OCI-LY7 (cell line): ENCODE results near the gene DNAH8. TPM values are rescaled to one million over a fixed set of nuclear protein-coding genes. Genes with fewer than 3 reads are reported as not detected.

Source experiments
- BruUV-seq: library from RNA; stranded (reverse); fragments of 400-500 nt; replicated peaks from 2 replicates; lab custom pipeline; 2021; lab: Mats Ljungman, UMichigan
- CTCF ChIA-PET: fragments of 300-600 bp; sonication (Branson Sonifier 250); formaldehyde crosslinking; loops from one replicate; lab custom pipeline; 2022; ENCODE audit warnings: antibody characterized with exemption; ENCODE audit not compliant: unreplicated experiment; lab: Charles Lee
- POLR2A ChIA-PET: fragments of 300-600 bp; sonication (Branson Sonifier 250); formaldehyde crosslinking; loops from one replicate; lab custom pipeline; 2022; ENCODE audit warnings: antibody characterized with exemption; lab: Charles Lee
- DNase-seq: peaks from one replicate; pipeline ENCODE4 v3.0.0-alpha.2; 2015; ENCODE audit warnings: low spot score
- H2AFZ ChIP-seq: fragments of 200-600 bp; sonication (generic), shearing (Covaris generic); 2 replicates; pipeline ENCODE4 v1.6.1; 2014; ENCODE audit warnings: mild to moderate bottlenecking, antibody characterized with exemption, low read length, moderate library complexity
- H3K27ac ChIP-seq: fragments of 200-600 bp; sonication (generic); 2 replicates; pipeline ENCODE4 v1.5.1; 2014; ENCODE audit warnings: mixed run types, low read depth, mild to moderate bottlenecking, moderate library complexity, low read length, inconsistent platforms; ENCODE audit not compliant: poor library complexity, severe bottlenecking
- H3K36me3 ChIP-seq: fragments of 200-600 bp; sonication (generic); 2 replicates; pipeline ENCODE4 v1.6.1; 2014; ENCODE audit warnings: mild to moderate bottlenecking, antibody characterized with exemption, low read length, moderate library complexity, mixed read lengths; ENCODE audit not compliant: insufficient read depth
- H3K4me1 ChIP-seq: fragments of 200-600 bp; sonication (generic); 2 replicates; pipeline ENCODE4 v1.5.1; 2014; ENCODE audit warnings: mild to moderate bottlenecking, low read length; ENCODE audit not compliant: insufficient read depth, poor library complexity, severe bottlenecking
- H3K4me2 ChIP-seq: fragments of 200-600 bp; sonication (generic); 2 replicates; pipeline ENCODE4 v1.6.1; 2014; ENCODE audit warnings: mild to moderate bottlenecking, low read length
- H3K4me3 ChIP-seq: fragments of 200-600 bp; sonication (generic); 2 replicates; pipeline ENCODE4 v1.5.1; 2014; ENCODE audit warnings: mild to moderate bottlenecking, low read depth, low read length; ENCODE audit not compliant: poor library complexity, severe bottlenecking
- H3K79me2 ChIP-seq: fragments of 200-600 bp; sonication (generic); 2 replicates; pipeline ENCODE4 v1.6.1; 2016; ENCODE audit warnings: low read depth, mild to moderate bottlenecking, low read length, moderate library complexity, mixed read lengths; ENCODE audit not compliant: insufficient read depth
- H3K9me2 ChIP-seq: fragments of 200-600 bp; sonication (generic); 2 replicates; pipeline ENCODE4 v1.6.1; 2016; ENCODE audit warnings: mild to moderate bottlenecking, low read length, mixed read lengths; ENCODE audit not compliant: insufficient read depth
- H3K9me3 ChIP-seq: fragments of 200-600 bp; sonication (generic); 2 replicates; pipeline ENCODE4 v1.6.1; 2014; ENCODE audit warnings: mild to moderate bottlenecking, mixed run types, low read length, mixed read lengths
- H4K20me1 ChIP-seq: fragments of 200-600 bp; sonication (generic); 2 replicates; pipeline ENCODE4 v1.6.1; 2014; ENCODE audit warnings: mild to moderate bottlenecking, antibody characterized with exemption, low read length, moderate library complexity, mixed read lengths; ENCODE audit not compliant: insufficient read depth
- EZH2phosphoT487 ChIP-seq: fragments of 200-600 bp; sonication (generic); IDR thresholded peaks from 2 replicates; pipeline ENCODE4 v1.6.1; 2018; ENCODE audit warnings: low read depth, borderline replicate concordance, mild to moderate bottlenecking, mixed run types, antibody characterized with exemption, low read length, moderate library complexity, mixed read lengths
- intact Hi-C: fragments of 100-400 bp; cut with micrococcal nuclease; formaldehyde crosslinking; loops from one replicate; pipeline ENCODE4 v1.10.0; 2022; ENCODE audit not compliant: unreplicated experiment
- total RNA-seq, 2 experiments: library from RNA; depleted of rRNA in 1 of 2; stranded (reverse); fragments of >200 nt in 1 of 2; shearing (Covaris generic) in 1 of 2; gene quantifications; 2 replicates each; pipeline ENCODE4 v1.2.3, GENCODE V29; 2014 to 2022
- TF ChIP-seq, protein P1 (sequence below): fragments of 200-600 bp; sonication (generic); conservative IDR thresholded peaks from 2 replicates; pipeline ENCODE4 v1.5.1; 2014; ENCODE audit warnings: mild to moderate bottlenecking, antibody characterized with exemption, low read length, moderate library complexity, mixed read lengths

DNAH8 gene
- total RNA-seq, 2 experiments from 2014 or later: not detected

DNA sequence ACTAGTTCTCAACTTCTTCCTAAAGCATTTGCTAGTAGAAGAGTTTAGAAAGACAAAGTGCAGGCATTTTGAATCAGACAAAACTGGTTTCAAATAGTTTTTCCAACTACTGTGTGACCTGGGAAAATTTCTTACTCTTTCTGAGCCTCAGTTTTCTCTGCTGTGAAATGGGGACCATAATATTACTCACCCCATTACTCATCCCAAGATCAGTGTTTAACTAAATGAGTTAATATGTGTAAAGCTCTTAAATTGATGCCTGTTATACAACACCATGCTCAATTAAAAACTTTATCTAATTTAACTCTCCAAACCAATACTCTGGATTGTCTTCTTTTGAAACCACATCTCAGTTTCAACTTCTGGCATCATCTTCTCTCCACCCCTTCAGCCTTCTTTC is 87.4 kb downstream of the DNAH8 start:
- H2AFZ ChIP-seq: no peak overlapping the region
- no peaks in the 10 kb centered on the region for H3K9me3 ChIP-seq
- H3K79me2 ChIP-seq: no peaks in the 10 kb centered on the region
- H3K9me2 ChIP-seq: no peaks in the 10 kb centered on the region
- no peaks in the 10 kb centered on the region for H3K4me1 ChIP-seq
- H3K4me3 ChIP-seq: no peak overlapping the region
- H3K4me2 ChIP-seq: no peak overlapping the region
- no peak for TF ChIP-seq EZH2phosphoT487
- TF ChIP-seq, protein P1, sequence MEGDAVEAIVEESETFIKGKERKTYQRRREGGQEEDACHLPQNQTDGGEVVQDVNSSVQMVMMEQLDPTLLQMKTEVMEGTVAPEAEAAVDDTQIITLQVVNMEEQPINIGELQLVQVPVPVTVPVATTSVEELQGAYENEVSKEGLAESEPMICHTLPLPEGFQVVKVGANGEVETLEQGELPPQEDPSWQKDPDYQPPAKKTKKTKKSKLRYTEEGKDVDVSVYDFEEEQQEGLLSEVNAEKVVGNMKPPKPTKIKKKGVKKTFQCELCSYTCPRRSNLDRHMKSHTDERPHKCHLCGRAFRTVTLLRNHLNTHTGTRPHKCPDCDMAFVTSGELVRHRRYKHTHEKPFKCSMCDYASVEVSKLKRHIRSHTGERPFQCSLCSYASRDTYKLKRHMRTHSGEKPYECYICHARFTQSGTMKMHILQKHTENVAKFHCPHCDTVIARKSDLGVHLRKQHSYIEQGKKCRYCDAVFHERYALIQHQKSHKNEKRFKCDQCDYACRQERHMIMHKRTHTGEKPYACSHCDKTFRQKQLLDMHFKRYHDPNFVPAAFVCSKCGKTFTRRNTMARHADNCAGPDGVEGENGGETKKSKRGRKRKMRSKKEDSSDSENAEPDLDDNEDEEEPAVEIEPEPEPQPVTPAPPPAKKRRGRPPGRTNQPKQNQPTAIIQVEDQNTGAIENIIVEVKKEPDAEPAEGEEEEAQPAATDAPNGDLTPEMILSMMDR: no peak
- POLR2A ChIA-PET: interaction anchor here (0.5 to 0.7 kb wide), 2 partner anchors 12 to 1849 kb away, joined by 4 read pairs; no protein-coding TSS in a partner anchor
- H4K20me1 ChIP-seq: no peaks in the 10 kb centered on the region
- no peaks in the 10 kb centered on the region for H3K36me3 ChIP-seq
- intact Hi-C loops: no loop called here
- DNase-seq: no peak
- H3K27ac ChIP-seq: no peak overlapping the region
- no TSS peak for BruUV-seq
- CTCF ChIA-PET: no interaction called here

DNA sequence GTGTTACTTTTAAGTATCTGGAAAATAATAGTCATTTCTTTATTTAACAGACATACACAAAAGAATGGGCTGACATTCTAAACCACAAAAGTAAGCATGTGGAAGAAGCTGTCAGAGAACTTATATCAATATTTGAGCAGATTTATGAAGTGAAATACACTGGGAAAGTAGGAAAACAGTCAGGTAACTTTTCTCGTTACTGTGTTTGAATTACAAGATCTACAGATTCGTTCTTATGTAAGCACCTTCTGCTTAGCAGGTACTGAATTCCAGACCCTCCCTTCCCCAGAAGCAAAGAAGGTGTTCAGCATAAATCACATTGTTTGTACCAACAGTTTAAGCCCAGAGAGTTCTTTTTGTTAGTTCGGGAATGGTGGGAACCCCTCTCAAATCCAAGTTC is 88.0 kb downstream of the DNAH8 start:
- DNase-seq: no peak
- no peaks in the 10 kb centered on the region for H3K4me1 ChIP-seq
- H2AFZ ChIP-seq: no peak overlapping the region
- intact Hi-C loops: no loop called here
- no peaks in the 10 kb centered on the region for H3K79me2 ChIP-seq
- no peak overlapping the region for H3K4me2 ChIP-seq
- no peaks in the 10 kb centered on the region for H3K36me3 ChIP-seq
- TF ChIP-seq, protein P1: no peak
- TF ChIP-seq EZH2phosphoT487: no peak
- BruUV-seq: no TSS peak
- no peak overlapping the region for H3K27ac ChIP-seq
- no peaks in the 10 kb centered on the region for H4K20me1 ChIP-seq
- CTCF ChIA-PET: no interaction called here
- POLR2A ChIA-PET: interaction anchor here (0.7 kb wide), 1 partner anchor 1848 kb away, joined by 4 read pairs; no protein-coding TSS in a partner anchor
- no peak overlapping the region for H3K4me3 ChIP-seq
- H3K9me3 ChIP-seq: no peaks in the 10 kb centered on the region
- H3K9me2 ChIP-seq: no peaks in the 10 kb centered on the region

DNA sequence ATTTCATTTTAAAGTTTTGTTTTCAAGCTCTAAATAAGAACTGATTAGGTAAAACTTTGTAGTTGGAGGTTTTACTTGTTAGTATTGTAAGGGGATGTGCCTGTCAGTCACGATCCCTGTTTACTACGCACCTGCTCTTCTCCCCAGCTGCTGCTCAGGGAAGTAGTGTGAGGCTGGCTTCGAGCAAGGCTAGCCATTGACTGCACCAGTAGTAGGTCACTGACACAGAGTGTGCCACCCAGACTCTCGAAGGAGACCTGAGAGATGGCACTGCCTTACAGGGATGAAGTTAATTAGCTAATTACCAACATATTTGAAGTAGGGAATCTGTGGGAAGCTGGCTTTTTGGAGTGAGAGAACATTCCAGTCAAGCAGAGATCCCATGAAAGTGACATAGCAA is 89.2 kb downstream of the DNAH8 start:
- BruUV-seq: no TSS peak
- Histone ChIP-seq H3K27ac (no peak overlapping the region), H3K4me3 (no peak overlapping the region), H3K79me2 (no peaks in the 10 kb centered on the region), H3K4me2 (no peak overlapping the region), H3K4me1 (no peaks in the 10 kb centered on the region), H2AFZ (no peak overlapping the region), H3K9me3 (no peaks in the 10 kb centered on the region), H3K36me3 (no peaks in the 10 kb centered on the region), H4K20me1 (no peaks in the 10 kb centered on the region), H3K9me2 (no peaks in the 10 kb centered on the region)
- ChIA-PET POLR2A (interaction anchor here (1.0 kb wide), 1 partner anchor 15 kb away, joined by 3 read pairs; no protein-coding TSS in a partner anchor), CTCF (interaction anchor here (0.6 kb wide), 1 partner anchor 8 kb away, joined by 3 read pairs; no protein-coding TSS in a partner anchor)
- TF ChIP-seq, protein P1: no peak
- no peak for TF ChIP-seq EZH2phosphoT487
- intact Hi-C loops: no loop called here
- DNase-seq: no peak
